OCI-LY7 (cell line): ENCODE results near the gene INHBB. TPM values are rescaled to one million over a fixed set of nuclear protein-coding genes. Genes with fewer than 3 reads are reported as not detected.

Experiments
- BruUV-seq: library from RNA; stranded (reverse); fragments of 400-500 nt; replicated peaks from 2 replicates; lab custom pipeline; 2021; lab: Mats Ljungman, UMichigan
- CTCF ChIA-PET: fragments of 300-600 bp; sonication (Branson Sonifier 250); formaldehyde crosslinking; loops from one replicate; lab custom pipeline; 2022; ENCODE audit warnings: antibody characterized with exemption; ENCODE audit not compliant: unreplicated experiment; lab: Charles Lee
- POLR2A ChIA-PET: fragments of 300-600 bp; sonication (Branson Sonifier 250); formaldehyde crosslinking; loops from one replicate; lab custom pipeline; 2022; ENCODE audit warnings: antibody characterized with exemption; lab: Charles Lee
- DNase-seq: peaks from one replicate; pipeline ENCODE4 v3.0.0-alpha.2; 2015; ENCODE audit warnings: low spot score
- H2AFZ ChIP-seq: fragments of 200-600 bp; sonication (generic), shearing (Covaris generic); 2 replicates; pipeline ENCODE4 v1.6.1; 2014; ENCODE audit warnings: mild to moderate bottlenecking, antibody characterized with exemption, low read length, moderate library complexity
- H3K27ac ChIP-seq: fragments of 200-600 bp; sonication (generic); 2 replicates; pipeline ENCODE4 v1.5.1; 2014; ENCODE audit warnings: mixed run types, low read depth, mild to moderate bottlenecking, moderate library complexity, low read length, inconsistent platforms; ENCODE audit not compliant: poor library complexity, severe bottlenecking
- H3K36me3 ChIP-seq: fragments of 200-600 bp; sonication (generic); 2 replicates; pipeline ENCODE4 v1.6.1; 2014; ENCODE audit warnings: mild to moderate bottlenecking, antibody characterized with exemption, low read length, moderate library complexity, mixed read lengths; ENCODE audit not compliant: insufficient read depth
- H3K4me1 ChIP-seq: fragments of 200-600 bp; sonication (generic); 2 replicates; pipeline ENCODE4 v1.5.1; 2014; ENCODE audit warnings: mild to moderate bottlenecking, low read length; ENCODE audit not compliant: insufficient read depth, poor library complexity, severe bottlenecking
- H3K4me2 ChIP-seq: fragments of 200-600 bp; sonication (generic); 2 replicates; pipeline ENCODE4 v1.6.1; 2014; ENCODE audit warnings: mild to moderate bottlenecking, low read length
- H3K4me3 ChIP-seq: fragments of 200-600 bp; sonication (generic); 2 replicates; pipeline ENCODE4 v1.5.1; 2014; ENCODE audit warnings: mild to moderate bottlenecking, low read depth, low read length; ENCODE audit not compliant: poor library complexity, severe bottlenecking
- H3K79me2 ChIP-seq: fragments of 200-600 bp; sonication (generic); 2 replicates; pipeline ENCODE4 v1.6.1; 2016; ENCODE audit warnings: low read depth, mild to moderate bottlenecking, low read length, moderate library complexity, mixed read lengths; ENCODE audit not compliant: insufficient read depth
- H3K9me2 ChIP-seq: fragments of 200-600 bp; sonication (generic); 2 replicates; pipeline ENCODE4 v1.6.1; 2016; ENCODE audit warnings: mild to moderate bottlenecking, low read length, mixed read lengths; ENCODE audit not compliant: insufficient read depth
- H3K9me3 ChIP-seq: fragments of 200-600 bp; sonication (generic); 2 replicates; pipeline ENCODE4 v1.6.1; 2014; ENCODE audit warnings: mild to moderate bottlenecking, mixed run types, low read length, mixed read lengths
- H4K20me1 ChIP-seq: fragments of 200-600 bp; sonication (generic); 2 replicates; pipeline ENCODE4 v1.6.1; 2014; ENCODE audit warnings: mild to moderate bottlenecking, antibody characterized with exemption, low read length, moderate library complexity, mixed read lengths; ENCODE audit not compliant: insufficient read depth
- CTCF ChIP-seq: fragments of 200-600 bp; sonication (generic); conservative IDR thresholded peaks from 2 replicates; pipeline ENCODE4 v1.5.1; 2014; ENCODE audit warnings: mild to moderate bottlenecking, antibody characterized with exemption, low read length, moderate library complexity, mixed read lengths
- EZH2phosphoT487 ChIP-seq: fragments of 200-600 bp; sonication (generic); IDR thresholded peaks from 2 replicates; pipeline ENCODE4 v1.6.1; 2018; ENCODE audit warnings: low read depth, borderline replicate concordance, mild to moderate bottlenecking, mixed run types, antibody characterized with exemption, low read length, moderate library complexity, mixed read lengths
- intact Hi-C: fragments of 100-400 bp; cut with micrococcal nuclease; formaldehyde crosslinking; loops from one replicate; pipeline ENCODE4 v1.10.0; 2022; ENCODE audit not compliant: unreplicated experiment
- total RNA-seq, 2 experiments: library from RNA; depleted of rRNA in 1 of 2; stranded (reverse); fragments of >200 nt in 1 of 2; shearing (Covaris generic) in 1 of 2; gene quantifications; 2 replicates each; pipeline ENCODE4 v1.2.3, GENCODE V29; 2014 to 2022

The INHBB gene
- total RNA-seq, 2 experiments from 2014 or later: not detected

- intact Hi-C loops: no loop called here
- H2AFZ ChIP-seq: no peak overlapping the region
- no peaks in the 10 kb centered on the region for H3K9me2 ChIP-seq
- no TSS peak for BruUV-seq
- H3K27ac ChIP-seq: no peak overlapping the region
- no peak for TF ChIP-seq EZH2phosphoT487
- TF ChIP-seq CTCF: no peak
- H3K79me2 ChIP-seq: no peaks in the 10 kb centered on the region
- no peak overlapping the region for H3K4me2 ChIP-seq
- H3K4me1 ChIP-seq: no peaks in the 10 kb centered on the region
- H4K20me1 ChIP-seq: no peaks in the 10 kb centered on the region
- H3K9me3 ChIP-seq: no peaks in the 10 kb centered on the region
- CTCF ChIA-PET: no interaction called here
- POLR2A ChIA-PET: no interaction called here
- no peaks in the 10 kb centered on the region for H3K36me3 ChIP-seq
- no peak overlapping the region for H3K4me3 ChIP-seq
- no peak for DNase-seq
Measured at GRCh38 chr2:120379916-120380893, 34.3 kb downstream of the INHBB start.

- DNase-seq: no peak
- CTCF ChIA-PET: no interaction called here
- no peaks in the 10 kb centered on the region for H4K20me1 ChIP-seq
- H3K4me1 ChIP-seq: no peaks in the 10 kb centered on the region
- BruUV-seq: no TSS peak
- TF ChIP-seq EZH2phosphoT487: no peak
- TF ChIP-seq CTCF: no peak
- POLR2A ChIA-PET: no interaction called here
- no peak overlapping the region for H3K4me2 ChIP-seq
- no peaks in the 10 kb centered on the region for H3K9me3 ChIP-seq
- no peak overlapping the region for H3K27ac ChIP-seq
- H3K79me2 ChIP-seq: no peaks in the 10 kb centered on the region
- no peak overlapping the region for H2AFZ ChIP-seq
- H3K36me3 ChIP-seq: no peaks in the 10 kb centered on the region
- H3K9me2 ChIP-seq: no peaks in the 10 kb centered on the region
- no peak overlapping the region for H3K4me3 ChIP-seq
- intact Hi-C loops: no loop called here
Measured at GRCh38 chr2:120381192-120381591, 35.3 kb downstream of the INHBB start.

- POLR2A ChIA-PET: interaction anchor here (0.6 kb wide), 1 partner anchor 1101 kb away, joined by 3 read pairs; no protein-coding TSS in a partner anchor
- intact Hi-C loops: no loop called here
- H2AFZ ChIP-seq: no peak overlapping the region
- no peak overlapping the region for H3K4me2 ChIP-seq
- BruUV-seq: no TSS peak
- no peaks in the 10 kb centered on the region for H3K9me2 ChIP-seq
- no peaks in the 10 kb centered on the region for H4K20me1 ChIP-seq
- DNase-seq: no peak
- no peak overlapping the region for H3K4me3 ChIP-seq
- no peaks in the 10 kb centered on the region for H3K9me3 ChIP-seq
- no peaks in the 10 kb centered on the region for H3K36me3 ChIP-seq
- CTCF ChIA-PET: no interaction called here
- no peak overlapping the region for H3K27ac ChIP-seq
- H3K4me1 ChIP-seq: no peaks in the 10 kb centered on the region
- TF ChIP-seq CTCF (no peak), EZH2phosphoT487 (no peak)
- H3K79me2 ChIP-seq: no peaks in the 10 kb centered on the region
Measured at GRCh38 chr2:120381661-120382060, 35.7 kb downstream of the INHBB start.
